H1 (cell line): ENCODE results near the gene POLD1.

Experiments
- CHD2 ChIP-seq: IDR thresholded peaks from 2 replicates; pipeline ENCODE4 v1.6.1; 2012; ENCODE audit warnings: low read length, improper control_type of control experiment
- CTCF ChIP-seq, 3 experiments: IDR thresholded peaks; 1 replicate in 2 of 3; 2 replicates in 1 of 3; pipeline versions ENCODE4 v1.5.1 to v1.6.1; 2011; ENCODE audit warnings: low read length in 3 of 3, mild to moderate bottlenecking in 3 of 3, inconsistent platforms in 2 of 3, low read depth in 1 of 3, moderate library complexity in 1 of 3; ENCODE audit not compliant: insufficient read depth in 1 of 3; ENCODE audit errors: control extremely low read depth in 1 of 3
- GTF2F1 ChIP-seq: IDR thresholded peaks from 2 replicates; pipeline ENCODE4 v1.6.1; 2012; ENCODE audit warnings: low read depth, low read length, improper control_type of control experiment, borderline replicate concordance
- RAD21 ChIP-seq, 2 experiments: IDR thresholded peaks in 1 of 2; conservative IDR thresholded peaks in 1 of 2; 2 replicates each; pipeline ENCODE4 v1.6.1; 2011; ENCODE audit warnings: low read depth in 2 of 2, low read length in 2 of 2, improper control_type of control experiment in 1 of 2, inconsistent platforms in 1 of 2, mild to moderate bottlenecking in 1 of 2, moderate library complexity in 1 of 2
- SUZ12 ChIP-seq: fragments of 200-600 bp; sonication (generic); IDR thresholded peaks from 2 replicates; pipeline ENCODE4 v1.6.1; 2012; ENCODE audit warnings: mild to moderate bottlenecking, inconsistent platforms, low read length, moderate library complexity, mixed read lengths
- ZNF274 ChIP-seq: IDR thresholded peaks from 2 replicates; pipeline ENCODE4 v1.7.0; 2012; ENCODE audit warnings: low read length, borderline replicate concordance; ENCODE audit errors: extremely low read depth
- TF ChIP-seq, protein P1 (sequence below): IDR thresholded peaks from 2 replicates; pipeline ENCODE4 v1.6.1; 2012; ENCODE audit warnings: inconsistent platforms

DNA sequence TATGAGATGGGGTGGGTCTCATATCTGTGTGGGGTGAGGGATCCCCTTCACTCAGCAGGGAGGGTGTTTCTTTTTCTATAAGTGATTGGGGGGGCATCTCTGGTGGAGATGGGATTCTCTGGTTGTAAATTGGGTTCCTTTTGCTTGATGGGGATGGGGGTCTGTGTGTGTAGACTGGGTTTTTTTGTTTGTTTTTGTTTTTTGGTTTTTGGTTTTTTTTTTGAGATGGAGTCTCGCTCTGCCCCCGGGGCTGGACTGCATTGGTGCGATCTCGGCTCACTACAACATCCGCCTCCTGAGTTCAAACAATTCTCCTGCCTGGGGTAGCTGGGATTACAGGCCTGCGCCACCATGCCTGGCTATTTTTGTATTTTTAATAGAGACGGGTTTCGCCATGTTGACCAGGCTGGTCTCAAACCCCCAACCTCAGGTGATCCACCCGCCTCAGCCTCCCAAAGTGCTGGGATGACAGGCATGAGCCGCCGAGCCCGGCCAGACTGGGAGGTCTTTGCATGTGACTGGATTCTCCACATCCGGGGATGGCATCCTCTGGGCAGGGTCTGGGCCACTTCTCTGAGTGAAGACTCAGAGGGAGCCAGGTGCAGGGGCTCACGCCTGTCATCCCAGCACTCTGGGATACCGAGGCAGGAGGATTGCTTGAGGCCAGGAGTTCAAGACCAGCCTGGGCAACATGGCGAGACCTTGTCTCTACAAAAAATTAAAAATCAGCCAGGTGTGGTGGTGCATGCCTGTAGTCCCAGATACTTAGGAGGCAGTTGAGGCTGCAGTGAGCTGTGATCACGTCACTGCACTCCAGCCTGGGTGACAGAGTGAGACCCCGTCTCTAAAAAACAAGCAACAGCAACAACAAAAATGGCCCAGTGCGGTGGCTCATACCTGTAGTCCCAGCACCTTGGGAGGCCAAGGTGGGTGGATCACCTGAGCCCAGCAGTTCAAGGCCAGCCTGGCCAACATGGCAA, 49.3 kb downstream of the POLD1 start:
- no peak for TF ChIP-seq CTCF (IDR thresholded peaks at IDR 0.05; ENCODE audit: control extremely low read depth in 1 of 3, insufficient read depth in 1 of 3, low read depth in 1 of 3, low read length in 3 of 3)
- no peak for TF ChIP-seq ZNF274
- no peak for TF ChIP-seq RAD21 (IDR thresholded peaks at IDR 0.05 in 1 of 2, conservative IDR thresholded peaks at IDR 0.05 in 1 of 2; ENCODE audit: low read depth in 2 of 2, low read length in 2 of 2)
- TF ChIP-seq GTF2F1 = no peak
- TF ChIP-seq, protein P1, sequence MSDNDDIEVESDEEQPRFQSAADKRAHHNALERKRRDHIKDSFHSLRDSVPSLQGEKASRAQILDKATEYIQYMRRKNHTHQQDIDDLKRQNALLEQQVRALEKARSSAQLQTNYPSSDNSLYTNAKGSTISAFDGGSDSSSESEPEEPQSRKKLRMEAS = no peak
- no peak for TF ChIP-seq CHD2
- TF ChIP-seq SUZ12 = no peak
